GM18507 (cell line): ENCODE measurements around the gene CIB2.
A peak's percentile ranks its signal among the peaks of the same experiment; 100 is the strongest.
"Not testable (repeated sequence)": the region's sequence is repeated elsewhere in the genome, so short reads cannot be mapped to it uniquely, and the experiment has no call there.

ENCODE experiments used
- DNase-seq: peaks from one replicate; pipeline ENCODE4 v3.0.0; 2011; ENCODE audit warnings: low read depth; ENCODE audit not compliant: insufficient read length; ENCODE audit errors: extremely low spot score
- FAIRE-seq: peaks from 2 replicates; lab custom pipeline; 2011; peaks lifted over from hg19 to GRCh38; lab: Jason Lieb, UNC

The CIB2 gene

DNA sequence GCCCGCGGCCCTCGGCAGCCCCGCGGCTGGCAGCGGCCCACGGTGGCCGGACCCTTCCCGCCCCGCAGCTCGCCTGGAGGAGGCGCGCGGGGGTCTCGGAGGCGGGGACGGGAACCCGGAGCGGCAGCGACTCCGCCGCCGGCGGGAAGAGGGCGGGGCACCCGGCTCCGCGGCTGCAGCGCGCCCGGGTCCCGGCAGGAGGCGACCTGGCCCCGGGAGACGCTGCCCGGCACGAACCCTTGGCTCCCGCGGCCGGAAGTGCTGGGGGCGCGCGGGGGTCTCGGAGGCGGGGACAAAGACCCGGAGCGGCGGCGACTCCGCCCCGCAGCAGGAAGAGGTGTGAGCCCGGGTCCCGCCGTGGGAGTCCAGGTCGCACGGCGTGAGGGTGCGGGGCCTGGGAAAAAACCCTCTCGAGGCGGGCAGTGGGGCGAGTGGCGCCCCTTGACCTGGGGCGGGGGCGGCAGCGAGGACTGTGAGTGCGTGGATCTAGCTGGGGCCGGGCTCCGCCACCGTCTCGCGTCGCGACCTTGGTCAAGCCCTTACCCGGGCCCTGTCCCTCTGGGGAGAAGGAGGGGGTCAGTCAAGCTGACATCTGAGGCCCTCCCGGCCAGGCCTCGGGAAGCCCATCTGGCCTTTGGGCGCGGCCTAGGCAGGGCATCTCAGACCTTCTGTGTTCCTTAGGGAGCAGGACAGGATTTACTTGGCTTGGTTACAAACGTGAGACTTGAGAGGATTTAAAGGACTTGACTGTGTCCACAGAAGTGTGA is at the start of gene CIB2:
CIB2 (minus strand) TSS at position 151 of the 767 bp plus-strand sequence. CDS start 230 bp downstream, outside the sequence.
- FAIRE-seq, result peak; percentile 52
- DNase-seq, result peak; percentile 90

GRCh38 chr15:78179906-78180305 is 48.7 kb upstream of the CIB2 start:
- FAIRE-seq (no peak), DNase-seq (no peak)

DNA sequence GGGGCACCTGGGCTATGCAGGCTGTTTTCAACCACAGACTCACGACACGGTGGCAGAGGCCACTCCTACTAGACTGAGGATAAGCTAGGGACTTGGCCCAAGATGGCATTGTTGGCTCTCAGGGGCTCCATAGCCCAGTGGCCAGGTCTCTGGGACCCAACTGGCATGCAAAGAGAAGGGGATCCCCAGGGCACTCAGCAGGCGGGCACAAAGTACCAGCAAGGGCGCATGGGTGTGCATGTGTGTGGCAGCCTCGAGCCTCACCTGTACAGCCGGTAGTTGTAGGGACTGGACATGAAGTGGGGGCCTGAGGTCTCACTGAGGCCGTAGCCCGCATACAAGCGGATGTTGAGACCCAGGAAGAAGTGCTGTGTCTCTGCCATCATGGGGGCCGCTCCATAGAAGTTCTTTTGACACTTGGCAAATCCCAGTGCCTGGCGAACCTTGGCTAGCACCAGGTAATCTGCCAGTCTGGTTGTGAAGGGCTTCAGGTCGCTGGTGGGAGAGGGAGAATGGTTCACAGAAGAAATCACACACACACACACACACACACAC is 48.1 kb upstream of the CIB2 start:
- no peak for DNase-seq
- FAIRE-seq, result no peak

GRCh38 chr15:78178064-78178463 is 46.8 kb upstream of the CIB2 start:
- DNase-seq (no peak), FAIRE-seq (no peak)

- no peak for DNase-seq
These were observed 46.2 kb upstream of the CIB2 start for GRCh38 chr15:78177447-78177873.

DNA sequence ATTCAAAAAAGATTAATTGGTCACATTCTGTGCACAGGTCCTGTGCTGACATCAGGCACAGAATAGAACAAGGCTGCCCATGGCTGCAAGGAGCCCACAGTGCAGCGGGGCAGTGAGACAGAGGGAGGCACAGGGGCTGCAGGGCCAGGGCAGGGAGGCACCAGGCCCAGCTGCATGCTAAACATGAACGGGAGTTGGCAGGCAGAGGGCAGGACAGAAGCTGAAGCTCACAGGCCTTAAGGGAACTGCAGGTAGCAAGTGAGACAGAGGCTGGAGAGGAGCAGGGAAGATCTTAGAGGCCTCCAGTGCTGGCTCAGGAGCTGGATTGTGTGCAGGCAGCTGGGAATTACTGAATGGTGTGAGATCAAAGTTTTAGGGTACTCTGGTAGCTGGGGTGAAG is 44.1 kb upstream of the CIB2 start:
- DNase-seq (no peak), FAIRE-seq (no peak)

More at GRCh38 chr15:78177447-78177873, 46.2 kb upstream of the CIB2 start:
- FAIRE-seq, result peak; percentile 63

DNA sequence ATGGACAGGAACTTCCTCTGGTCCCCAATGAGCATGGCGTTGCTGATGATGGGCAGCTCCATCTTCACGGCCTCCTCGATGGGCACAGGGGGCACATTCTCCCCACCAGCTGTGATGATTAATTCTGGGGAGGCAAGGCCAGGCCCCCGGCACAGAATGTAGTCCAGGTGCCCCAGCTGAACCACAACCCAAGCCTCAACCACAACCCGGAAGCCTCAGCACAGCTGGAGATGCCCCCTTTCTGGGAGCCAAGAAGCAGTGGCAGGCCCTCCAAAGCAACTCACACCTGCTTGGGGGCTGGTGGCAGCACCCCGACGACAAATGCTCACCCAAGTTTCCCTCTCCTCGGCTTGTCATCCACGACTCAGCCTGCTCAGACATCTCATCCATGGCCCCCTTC is 43.2 kb upstream of the CIB2 start:
- DNase-seq (no peak), FAIRE-seq (no peak)

- FAIRE-seq, result peak; percentile 26
- no peak for DNase-seq
These were observed 40.7 kb upstream of the CIB2 start for GRCh38 chr15:78171864-78172472.

DNA sequence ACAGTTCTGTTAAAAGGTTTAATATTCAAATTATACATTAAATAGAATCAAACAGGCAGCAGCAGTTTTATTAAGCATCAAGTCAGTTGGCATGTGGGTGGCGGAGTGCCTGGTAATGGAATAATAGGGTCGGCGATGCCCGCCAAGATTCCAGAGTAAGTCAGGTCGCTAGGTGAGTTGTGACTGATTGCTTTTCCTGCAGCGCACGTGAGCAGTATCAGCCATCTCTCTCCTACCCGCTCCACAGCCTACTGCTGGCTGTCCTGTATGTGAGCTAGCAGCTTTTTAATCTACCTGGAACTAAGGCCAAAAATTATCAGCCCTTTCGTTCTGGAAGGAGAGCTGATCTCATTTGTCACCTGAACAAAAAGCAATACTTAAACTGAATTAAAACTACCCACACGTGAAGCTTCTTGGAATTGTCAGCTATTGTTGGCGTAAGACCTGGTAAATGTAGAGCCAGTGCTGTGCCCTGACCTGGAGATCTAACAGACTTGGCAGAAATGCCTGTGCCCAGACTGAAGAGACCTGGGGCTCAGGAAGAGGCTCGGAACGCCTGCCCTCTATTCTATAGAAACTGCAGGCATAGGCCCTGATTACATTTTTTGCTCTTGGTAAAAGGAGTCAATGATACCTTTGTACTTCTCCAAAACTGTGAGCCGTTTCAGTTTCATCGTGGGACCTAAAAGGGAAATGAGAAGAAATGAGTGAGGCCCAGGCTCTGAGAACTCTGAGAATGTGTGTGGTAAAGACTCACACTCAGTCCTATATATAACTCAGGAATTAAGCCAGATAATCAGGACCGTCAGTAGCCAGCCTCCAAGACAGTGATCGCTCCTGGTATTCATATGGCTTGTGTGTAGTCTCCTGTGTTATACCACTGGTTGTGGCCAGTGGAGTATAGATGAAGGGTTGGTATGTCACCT is 39.9 kb upstream of the CIB2 start:
- peak; percentile 94 for FAIRE-seq
- DNase-seq, result no peak

GRCh38 chr15:78168608-78169007 is 37.4 kb upstream of the CIB2 start:
- FAIRE-seq (no peak), DNase-seq (no peak)

GRCh38 chr15:78167227-78167888 is 36.1 kb upstream of the CIB2 start:
- DNase-seq (no peak), FAIRE-seq (peak; percentile 98)

GRCh38 chr15:78164010-78164409 is 32.8 kb upstream of the CIB2 start:
- no peak for FAIRE-seq
- no peak for DNase-seq

DNA sequence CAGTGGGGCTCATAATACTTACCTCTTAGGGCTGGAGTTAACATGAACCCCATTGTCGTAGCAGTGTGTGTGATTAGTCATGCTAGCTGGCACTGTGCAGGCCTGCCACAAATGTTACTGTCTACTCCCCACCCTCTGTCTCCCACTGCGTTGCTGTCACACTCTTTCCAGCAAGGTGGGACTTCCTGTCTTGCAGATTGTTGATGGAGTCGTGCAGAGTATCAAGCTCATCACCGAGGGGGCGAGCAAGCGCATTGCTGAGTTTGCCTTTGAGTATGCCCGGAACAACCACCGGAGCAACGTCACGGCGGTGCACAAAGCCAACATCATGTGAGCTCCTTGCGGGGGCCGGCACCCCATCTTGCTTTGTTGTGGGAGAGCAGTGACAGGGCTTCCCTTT is 30.8 kb upstream of the CIB2 start:
- DNase-seq, result no peak
- FAIRE-seq, result no peak

DNA sequence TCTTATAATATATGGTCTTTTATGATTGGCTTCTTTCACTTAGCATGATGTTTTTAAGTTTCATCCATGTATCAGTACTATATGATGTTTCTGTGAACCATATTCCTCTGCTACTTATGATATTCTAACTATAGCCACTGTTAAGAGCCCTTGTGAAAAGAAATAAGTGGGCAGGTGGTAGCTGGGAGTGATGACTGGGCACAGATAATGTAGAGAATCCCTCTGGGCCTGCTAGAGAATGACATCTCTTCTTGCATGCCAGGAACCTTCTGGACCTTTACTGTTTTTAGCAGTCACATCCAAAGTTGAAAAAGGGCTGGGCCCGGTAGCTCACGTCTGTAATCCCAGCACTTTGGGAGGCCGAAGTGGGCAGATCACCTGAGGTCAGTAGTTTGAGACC is 28.1 kb upstream of the CIB2 start:
- FAIRE-seq (no peak), DNase-seq (no peak)

DNA sequence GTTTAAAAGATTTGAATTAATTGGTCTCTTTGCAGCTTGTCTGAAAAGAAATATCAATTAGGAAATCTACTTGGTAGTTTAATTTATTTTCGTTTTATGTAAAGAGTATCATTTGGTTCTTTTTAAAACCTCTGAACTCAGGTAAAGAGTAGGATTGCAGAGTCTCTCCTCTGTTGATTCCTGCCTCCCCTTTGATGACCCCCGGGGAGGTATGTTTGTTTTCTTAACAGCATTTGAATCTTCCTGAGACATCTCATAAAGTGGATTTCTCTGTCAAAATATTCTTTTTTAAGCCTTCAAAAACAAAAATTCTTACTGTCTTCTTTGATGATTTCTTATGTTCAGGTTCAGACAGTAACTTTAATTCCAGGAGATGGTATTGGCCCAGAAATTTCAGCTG is 26.0 kb upstream of the CIB2 start:
- DNase-seq (no peak), FAIRE-seq (no peak)

- FAIRE-seq (no peak), DNase-seq (no peak)
These were observed 25.4 kb upstream of the CIB2 start for GRCh38 chr15:78156653-78157052.

DNA sequence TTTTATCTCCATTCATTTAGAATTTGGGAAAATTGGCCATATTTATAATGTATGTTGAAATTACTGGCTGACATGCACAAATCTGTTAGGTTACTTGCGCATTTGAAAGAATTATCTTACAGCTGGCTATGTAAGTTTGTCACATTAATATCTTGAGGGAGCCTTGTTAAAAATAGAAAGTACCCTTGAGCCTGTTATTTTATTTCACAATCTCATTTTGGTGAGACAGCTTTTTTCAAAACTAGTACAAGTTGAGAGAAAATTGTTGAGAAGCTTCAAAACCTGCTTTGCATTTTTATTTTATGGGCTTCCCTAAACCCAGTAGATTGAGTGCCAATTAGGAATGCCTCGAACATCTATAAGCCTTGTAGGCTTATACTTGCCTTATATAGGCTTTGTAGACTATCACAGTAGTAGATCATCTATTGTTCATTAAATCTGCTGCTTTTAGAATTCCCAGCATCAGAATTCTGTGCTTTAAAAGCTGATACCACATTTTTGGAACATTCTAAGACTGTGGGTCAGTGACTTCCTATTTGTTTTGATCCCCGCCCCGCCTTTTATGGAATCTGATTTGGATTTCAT is 24.2 kb upstream of the CIB2 start:
- DNase-seq (no peak), FAIRE-seq (no peak)

DNA sequence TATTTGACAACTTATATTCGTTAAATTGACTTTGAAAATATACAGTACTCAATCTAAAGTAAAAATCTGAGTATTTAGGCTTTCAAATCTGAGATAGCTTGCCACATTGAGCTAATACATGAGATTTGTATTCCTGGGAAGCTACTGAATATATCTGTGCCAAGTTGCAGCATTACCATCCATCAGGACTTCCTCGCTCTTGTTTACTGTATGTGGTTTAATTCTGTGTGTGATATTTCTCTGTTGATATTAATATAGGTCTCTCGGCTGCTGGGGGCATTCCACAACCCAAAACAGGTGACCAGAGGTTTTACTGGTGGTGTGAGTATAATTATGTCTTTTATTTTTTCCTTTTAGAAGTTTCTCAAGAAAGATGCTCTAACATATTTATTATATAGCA is 23.7 kb upstream of the CIB2 start:
- FAIRE-seq (no peak), DNase-seq (no peak)

GRCh38 chr15:78151075-78151474 is 19.8 kb upstream of the CIB2 start:
- DNase-seq, FAIRE-seq: not testable (repeated sequence)
